ENCODE results near the gene TBC1D5.
A peak's percentile ranks its signal among the peaks of the same experiment; 100 is the strongest.

Gene TBC1D5

GRCh38 chr3:17217588-17217987 is 524.8 kb downstream of the TBC1D5 start:
- no peak for DNase-seq (ENCODE audit: low read depth)
- no peak overlapping the region for H3K4me3 ChIP-seq (replicated peaks; ENCODE audit: low read depth, low read length)
- no peak for TF ChIP-seq CTCF (IDR thresholded peaks at IDR 0.05; ENCODE audit: low read length, missing control alignments)

- peak; percentile 51 for DNase-seq (ENCODE audit: low read depth)
- TF ChIP-seq CTCF (IDR thresholded peaks at IDR 0.05; ENCODE audit: low read length, missing control alignments), result no peak
- no peak overlapping the region for H3K4me3 ChIP-seq (replicated peaks; ENCODE audit: low read depth, low read length)
Measured at GRCh38 chr3:17213102-17213501, 529.3 kb downstream of the TBC1D5 start.

- DNase-seq (ENCODE audit: low read depth), result no peak
- TF ChIP-seq CTCF (IDR thresholded peaks at IDR 0.05; ENCODE audit: low read length, missing control alignments), result no peak
- H3K4me3 ChIP-seq (replicated peaks; ENCODE audit: low read depth, low read length), result no peak overlapping the region
Measured at GRCh38 chr3:17207979-17208378, 534.5 kb downstream of the TBC1D5 start.

- no peak overlapping the region for H3K4me3 ChIP-seq (replicated peaks; ENCODE audit: low read depth, low read length)
- no peak for TF ChIP-seq CTCF (IDR thresholded peaks at IDR 0.05; ENCODE audit: low read length, missing control alignments)
- DNase-seq (ENCODE audit: low read depth), result no peak
Measured at GRCh38 chr3:17207019-17207418, 535.4 kb downstream of the TBC1D5 start.

- DNase-seq (ENCODE audit: low read depth), result no peak
- no peak overlapping the region for H3K4me3 ChIP-seq (replicated peaks; ENCODE audit: low read depth, low read length)
- no peak for TF ChIP-seq CTCF (IDR thresholded peaks at IDR 0.05; ENCODE audit: low read length, missing control alignments)
Measured at GRCh38 chr3:17204049-17204650, 538.3 kb downstream of the TBC1D5 start.

- TF ChIP-seq CTCF (IDR thresholded peaks at IDR 0.05; ENCODE audit: low read length, missing control alignments), result no peak
- DNase-seq (ENCODE audit: low read depth), result no peak
- no peak overlapping the region for H3K4me3 ChIP-seq (replicated peaks; ENCODE audit: low read depth, low read length)
Measured at GRCh38 chr3:17201538-17201937, 540.9 kb downstream of the TBC1D5 start.

Measured in fibroblast of pulmonary artery (primary cell).